HG02973 (cell line): ENCODE measurements around the gene PAFAH1B1.
"Not testable (repeated sequence)": the region's sequence is repeated elsewhere in the genome, so short reads cannot be mapped to it uniquely, and the experiment has no call there.

ENCODE experiments used
- ATAC-seq: cut with Tn5 transposase; IDR thresholded peaks from one replicate; pipeline ENCODE4 v1.9.1; 2021; ENCODE audit warnings: moderate library complexity; ENCODE audit not compliant: unreplicated experiment

PAFAH1B1 gene

DNA sequence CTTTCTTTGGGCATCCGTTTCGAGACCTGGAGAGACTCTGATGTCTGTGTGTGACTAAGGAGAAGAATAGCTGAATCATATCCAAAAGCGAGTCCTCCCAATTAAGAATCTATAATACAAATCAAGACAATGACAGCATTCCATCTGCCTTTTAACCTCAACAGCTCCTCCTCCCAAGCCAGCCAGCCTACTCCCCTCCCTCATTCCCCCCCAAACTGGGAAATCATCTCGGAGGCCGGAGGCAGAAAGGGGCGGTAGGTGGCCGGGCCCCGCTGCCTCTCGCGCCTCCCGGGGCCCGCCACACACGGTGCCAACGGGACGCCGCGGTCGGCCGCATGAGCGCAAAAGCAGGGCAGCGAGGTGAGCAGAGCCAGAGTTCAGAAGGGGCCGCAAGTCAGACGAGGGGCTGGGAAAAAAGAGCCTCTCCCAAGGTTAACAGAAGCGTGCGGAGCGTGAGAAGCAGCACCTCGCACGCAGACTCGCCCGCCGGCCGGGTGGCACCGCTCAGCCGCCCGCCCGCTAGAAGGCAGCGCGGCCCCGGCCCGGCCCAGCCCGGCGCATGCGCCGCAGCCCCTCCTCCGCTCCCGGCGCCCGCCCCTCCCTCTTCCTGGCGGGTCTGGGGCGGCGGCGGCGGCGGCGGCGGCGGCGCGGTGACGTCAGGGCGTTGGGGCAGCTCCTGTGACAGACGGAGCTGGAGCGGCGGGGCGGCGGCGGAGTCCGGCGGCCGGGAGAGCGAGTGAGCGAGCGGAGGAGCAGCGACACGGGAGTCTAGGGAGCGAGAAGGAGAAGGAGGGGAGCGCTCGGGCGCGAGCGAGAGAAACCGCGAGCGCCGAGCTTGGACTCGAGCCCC is at the start of gene PAFAH1B1:
Gene PAFAH1B1 (plus strand): TSS at position 684 of the 850 bp plus-strand sequence. CDS start 44,635 bp downstream, outside the sequence.
- peak; percentile 62 for ATAC-seq

DNA sequence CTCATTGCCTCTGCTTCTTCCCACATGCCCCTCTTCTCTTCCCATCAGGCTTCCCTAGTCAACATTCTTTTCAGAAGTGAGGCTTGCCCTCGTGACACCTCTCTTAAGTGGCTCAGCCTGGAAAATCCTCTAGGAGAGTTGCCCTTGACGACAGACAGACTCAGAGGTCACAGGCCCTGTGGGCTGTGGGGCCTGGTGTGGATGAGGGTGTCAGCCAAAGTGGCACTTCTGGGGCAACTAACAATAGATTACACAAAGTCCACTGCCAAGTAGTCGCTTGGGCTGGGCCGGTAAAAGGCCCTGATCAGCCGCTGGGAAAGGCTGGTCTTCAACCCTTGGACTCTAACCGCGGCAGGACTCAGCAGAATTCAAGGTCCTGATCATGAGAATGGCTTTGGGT is 48.1 kb upstream of the PAFAH1B1 start:
- ATAC-seq, result no peak

DNA sequence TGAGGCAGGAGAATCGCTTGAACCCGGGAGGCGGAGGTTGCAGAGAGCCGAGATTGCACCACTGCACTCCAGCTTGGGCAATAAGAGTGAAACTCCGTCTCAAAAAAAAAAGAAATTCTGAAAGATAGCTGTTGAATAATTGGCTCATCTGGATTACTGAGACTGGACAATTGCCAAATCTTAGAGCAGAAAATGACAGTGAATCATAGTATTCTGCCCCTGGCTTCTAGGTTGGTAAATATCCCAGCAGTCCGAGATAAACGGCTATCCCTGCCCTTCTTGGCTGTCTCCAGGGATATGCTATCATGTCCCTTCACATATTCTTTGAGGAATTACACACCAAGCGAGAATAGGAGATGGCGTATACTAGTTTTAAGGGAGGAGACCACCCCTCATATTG is 46.3 kb upstream of the PAFAH1B1 start:
- no peak for ATAC-seq

DNA sequence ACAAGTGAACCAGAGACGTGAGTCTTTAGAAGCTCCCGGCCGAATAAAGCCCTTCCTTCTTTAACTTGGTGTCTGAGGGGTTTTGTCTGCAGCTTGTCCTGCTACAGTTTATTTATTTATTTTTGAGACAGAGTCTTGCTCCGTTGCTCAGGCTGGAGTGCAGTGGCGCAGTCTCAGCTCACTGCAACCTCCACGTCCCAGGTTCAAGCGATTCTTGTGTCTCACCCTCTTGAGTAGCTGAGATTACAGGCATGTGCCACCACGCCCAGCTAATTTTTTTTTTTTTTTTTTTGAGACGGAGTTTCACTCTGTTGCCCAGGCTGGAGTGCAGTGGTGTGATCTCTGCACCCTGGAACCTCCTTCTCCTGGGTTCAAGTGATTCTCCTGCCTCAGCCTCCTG is 45.4 kb upstream of the PAFAH1B1 start:
- not testable (repeated sequence) for ATAC-seq

DNA sequence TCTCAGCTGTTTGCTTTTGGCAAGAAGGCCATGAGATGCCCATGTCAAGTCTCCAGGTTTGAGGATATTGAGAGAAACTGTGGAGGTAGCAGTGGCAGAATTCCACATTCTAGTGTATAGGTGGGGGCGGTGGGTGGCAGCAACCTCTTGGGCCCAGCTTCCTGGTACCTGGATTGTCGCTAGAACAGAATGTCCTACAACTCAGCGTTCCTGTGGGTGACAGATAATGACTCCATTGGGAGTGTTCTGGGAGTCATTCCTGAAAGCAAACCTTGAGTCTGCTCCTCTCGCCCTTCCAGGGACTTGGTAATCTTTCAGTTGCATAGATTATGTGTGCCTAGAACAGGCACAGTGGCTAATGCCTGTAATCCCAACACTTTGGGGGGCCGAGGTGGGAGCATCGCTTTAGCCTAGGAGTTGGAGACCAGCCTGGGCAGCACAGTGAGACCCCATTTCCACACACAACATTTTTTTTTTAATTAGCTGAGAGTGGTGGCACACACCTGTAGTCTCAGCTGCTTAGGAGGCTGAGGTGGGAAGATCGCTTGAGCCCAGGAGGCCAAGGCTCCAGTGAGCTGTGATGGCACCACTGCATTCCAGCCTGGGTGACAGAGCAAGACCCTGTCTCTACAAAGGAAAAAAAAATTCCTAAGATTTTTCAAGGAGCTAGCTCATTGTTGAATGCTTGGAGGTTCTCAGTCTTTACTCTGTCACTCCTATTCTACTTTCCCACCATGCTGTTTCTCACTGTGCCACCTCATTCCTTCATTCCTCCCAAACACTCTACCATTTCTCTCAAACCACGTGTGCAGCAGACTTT is 43.9 kb upstream of the PAFAH1B1 start:
- no peak for ATAC-seq

DNA sequence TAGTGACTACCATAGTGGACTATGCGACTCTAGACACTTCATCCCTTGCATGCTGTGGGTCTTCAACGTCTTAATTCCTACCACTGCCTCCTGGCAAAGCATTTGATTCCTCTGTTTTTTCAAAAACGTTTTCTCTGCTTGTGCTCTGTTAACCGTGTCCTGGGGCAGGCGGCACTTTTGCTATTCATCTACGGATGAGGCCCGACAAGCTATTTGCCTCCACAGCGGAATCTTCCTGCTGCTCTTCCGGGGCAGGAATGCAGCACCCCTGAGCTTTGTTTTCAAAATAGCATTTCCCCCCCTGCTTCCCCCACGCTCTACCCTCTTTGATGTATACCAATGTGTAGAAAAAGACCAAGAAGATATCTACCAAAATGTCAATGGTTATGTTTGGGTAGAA is 42.0 kb upstream of the PAFAH1B1 start:
- no peak for ATAC-seq

DNA sequence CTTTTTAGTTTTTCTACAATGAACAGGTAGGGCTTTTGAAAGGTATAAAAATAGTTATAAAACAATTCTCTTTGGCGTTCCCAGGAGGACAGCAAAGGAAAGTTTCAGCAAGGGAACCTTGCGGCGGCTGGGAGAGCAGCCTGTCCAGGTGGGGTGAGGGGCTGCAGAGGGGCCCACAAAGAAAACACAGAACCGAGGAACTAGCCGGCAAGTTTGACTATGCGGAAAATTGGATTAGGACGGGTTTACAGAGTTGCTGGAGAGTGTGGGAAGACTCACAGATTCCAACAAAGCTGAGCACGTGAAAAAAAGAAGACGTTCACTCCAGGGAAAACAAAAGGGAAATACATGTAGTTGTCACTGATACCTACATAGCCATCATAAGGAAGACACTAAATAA is 41.5 kb upstream of the PAFAH1B1 start:
- ATAC-seq, result no peak

DNA sequence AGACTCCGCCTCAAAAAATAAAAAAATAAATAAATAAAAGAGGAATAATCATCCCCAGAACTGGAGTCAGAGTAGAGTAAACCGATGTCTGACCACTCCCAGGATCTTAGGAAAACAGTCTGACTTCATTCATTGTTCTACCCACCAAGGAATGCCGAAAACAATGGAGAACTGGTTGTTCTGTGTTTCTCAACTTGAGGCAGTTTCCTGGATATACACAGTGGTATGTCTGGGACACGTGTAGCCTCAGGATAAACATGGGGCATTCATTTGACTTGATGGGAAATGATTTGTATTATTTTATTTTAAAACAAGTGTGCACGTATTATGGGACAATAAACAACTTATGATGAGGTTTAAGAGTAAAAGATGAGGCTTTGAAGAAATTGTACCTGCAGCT is 32.8 kb upstream of the PAFAH1B1 start:
- ATAC-seq, result no peak

DNA sequence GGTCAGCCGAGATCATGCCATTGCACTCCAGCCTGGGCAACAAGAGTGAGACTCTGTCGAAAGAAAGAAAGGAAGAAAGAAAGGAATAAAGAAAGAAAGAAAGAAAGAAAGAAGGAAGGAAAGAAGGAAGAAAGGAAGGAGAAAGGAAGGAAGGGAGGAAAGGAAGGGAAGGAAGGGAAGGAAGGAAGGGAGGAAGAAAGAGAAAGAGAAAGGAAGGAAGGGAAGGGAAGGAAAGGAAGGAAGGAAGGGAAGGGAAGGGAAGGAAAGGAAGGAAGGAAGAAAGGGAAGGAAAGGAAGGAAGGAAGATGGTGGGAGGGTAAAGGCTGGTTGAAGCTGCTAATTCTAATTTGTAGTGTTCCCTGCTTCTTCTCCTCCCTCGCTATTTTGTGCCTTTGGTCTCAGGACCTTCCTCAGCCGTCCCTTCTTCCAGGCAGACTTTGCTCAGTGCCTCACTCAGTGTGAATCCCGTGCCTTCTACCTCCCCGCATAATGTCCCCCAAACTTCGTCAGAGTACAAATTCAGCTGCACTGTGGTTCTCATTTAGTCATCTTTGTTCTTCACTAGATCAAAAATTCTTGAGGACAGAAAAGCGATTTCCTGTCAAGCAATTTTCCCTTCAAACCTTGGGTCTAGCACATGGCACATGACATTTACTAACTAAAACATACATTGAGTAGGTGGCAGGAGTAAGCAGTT is 31.1 kb upstream of the PAFAH1B1 start:
- no peak for ATAC-seq

DNA sequence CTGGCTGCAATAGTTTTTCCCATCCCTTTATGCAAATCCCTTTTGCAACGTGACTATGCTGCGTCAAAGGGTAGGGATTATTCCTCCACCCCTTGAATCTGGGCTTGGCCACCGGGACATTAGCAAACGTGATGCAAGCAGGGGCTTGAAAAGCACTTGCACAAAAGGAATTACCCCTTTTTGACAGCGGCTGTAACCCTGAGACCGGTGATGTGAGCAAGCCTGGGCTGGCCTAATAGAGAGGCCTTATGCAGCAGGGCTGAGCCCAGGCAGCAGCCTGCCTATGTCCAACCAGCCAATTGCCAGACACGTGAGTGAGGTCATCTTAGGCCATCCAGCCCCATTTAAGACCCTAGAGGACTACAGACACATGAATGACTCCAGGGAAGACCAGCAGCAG is 30.4 kb upstream of the PAFAH1B1 start:
- ATAC-seq, result no peak

DNA sequence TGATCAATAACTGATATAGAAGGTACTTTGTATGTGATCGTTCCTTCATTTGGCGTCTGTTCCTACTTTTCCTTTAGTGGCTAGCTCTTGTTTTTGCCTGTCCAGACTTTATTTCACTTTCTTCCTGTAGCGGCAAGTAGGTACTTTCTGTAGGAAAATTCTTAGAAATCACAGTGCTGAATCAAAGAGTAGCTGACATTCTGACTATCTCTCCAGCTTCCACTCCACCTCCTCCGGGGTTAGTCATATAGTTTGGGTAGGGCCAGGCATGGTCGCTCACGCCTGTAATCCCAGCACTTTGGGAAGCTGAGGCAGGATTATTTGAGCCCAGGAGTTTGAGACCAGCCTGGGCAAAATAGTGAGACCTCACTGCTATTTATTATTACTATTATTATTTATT is 29.9 kb upstream of the PAFAH1B1 start:
- ATAC-seq, result no peak

DNA sequence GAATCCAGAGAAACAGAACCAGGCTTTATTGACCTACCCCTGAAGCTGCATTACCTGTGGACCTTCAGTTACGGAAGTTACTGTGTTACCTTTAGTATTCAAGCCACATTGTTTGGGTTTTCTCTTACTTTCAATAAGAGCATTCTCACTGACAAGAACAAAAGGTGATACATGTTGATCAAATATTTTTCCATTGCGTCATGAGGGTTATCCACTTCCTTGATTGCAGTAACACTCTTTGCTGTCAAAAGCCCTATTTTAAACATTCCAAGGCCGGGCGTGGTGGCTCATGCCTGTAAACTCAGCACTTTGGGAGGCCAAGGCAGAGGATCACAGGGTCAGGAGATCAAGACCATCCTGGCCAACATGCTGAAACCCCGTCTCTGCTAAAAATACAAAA is 28.6 kb upstream of the PAFAH1B1 start:
- no peak for ATAC-seq

DNA sequence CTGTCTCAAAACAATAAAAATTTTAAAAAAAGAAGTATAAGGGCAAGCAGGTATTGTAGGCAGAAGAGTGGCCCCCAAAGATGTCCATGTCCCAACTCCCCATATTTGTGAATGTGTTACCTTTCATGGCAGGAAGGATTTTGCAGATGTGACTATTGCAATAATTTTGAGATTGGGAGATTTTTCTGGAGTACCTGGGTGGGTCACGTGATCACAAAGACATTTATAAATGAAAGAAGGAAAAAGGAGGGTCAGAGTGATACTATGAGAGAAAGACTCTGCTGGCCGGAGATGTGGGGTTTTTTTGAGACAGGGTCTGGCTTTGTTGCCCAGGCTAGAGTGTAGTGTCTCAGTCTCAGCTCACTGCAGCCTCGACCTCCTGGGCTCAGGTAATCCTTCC is 27.4 kb upstream of the PAFAH1B1 start:
- no peak for ATAC-seq

DNA sequence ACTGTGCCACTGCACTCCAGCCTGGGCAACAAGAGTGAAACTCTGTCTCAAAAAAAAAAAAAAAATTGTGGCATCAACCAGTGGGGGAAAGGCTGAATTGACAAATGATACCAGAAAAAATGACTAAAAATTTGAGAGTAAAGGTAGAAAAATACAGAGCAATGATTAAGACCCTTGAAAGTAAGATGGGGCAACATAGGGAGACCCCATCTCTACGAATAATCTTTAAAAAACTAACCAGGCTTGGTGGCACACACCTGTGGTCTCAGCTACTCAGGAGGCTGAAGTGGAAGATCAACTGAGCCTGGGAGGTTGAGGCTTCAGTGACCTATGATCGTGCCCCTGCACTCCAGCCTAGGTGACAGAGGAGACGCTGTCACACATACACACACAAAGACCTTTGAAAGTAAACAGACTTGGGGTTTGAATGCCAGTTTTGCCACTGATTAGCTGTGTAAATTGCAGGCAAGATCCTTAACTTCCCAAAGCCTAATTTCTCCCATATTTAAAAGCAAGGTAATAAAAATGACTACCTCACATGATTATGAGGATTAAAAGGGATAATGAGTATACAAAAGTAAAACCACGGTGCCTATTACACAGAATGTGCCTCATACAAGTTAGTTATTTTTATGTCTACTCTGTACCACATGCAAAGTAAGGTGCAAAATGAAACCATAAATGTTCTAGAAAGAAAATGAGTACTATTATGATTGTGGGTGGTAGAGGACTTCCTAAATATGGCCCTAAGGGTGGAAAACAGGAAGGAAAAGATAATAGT is 21.7 kb upstream of the PAFAH1B1 start:
- peak; percentile 89 for ATAC-seq

DNA sequence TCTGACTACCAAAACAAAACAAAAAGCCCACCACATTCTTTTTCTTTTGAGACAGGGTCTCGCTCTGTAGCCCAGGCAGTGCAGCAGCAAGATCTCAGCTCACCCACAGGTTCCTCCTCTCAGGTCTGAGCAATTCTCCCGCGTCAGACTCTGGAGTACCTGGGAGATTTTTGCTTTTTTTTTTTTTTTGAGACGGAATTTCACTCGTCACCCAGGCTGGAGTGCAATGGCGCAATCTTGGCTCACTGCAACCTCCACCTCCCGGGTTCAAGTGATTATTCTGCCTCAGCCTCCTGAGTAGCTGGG is 21.2 kb upstream of the PAFAH1B1 start:
- ATAC-seq, result not testable (repeated sequence)

DNA sequence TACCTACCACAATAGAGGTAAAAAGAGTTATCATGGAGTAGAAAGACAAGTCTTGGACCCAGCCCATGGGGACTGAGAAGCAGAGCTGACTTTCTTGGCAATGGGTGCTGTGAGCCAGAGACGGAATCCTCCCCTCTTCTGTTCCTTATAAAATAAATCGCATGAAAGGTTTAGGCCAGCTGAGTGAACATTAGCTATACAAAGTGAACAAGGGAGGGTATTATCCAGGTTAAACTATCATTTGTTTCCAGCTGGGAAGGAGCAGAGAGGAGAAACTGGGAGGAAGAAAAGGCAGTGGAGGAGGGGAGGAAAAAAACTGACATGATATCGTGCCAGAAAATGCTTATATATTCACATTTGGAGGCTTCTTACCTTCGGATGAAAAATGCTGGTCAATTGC is 13.3 kb upstream of the PAFAH1B1 start:
- ATAC-seq, result no peak

DNA sequence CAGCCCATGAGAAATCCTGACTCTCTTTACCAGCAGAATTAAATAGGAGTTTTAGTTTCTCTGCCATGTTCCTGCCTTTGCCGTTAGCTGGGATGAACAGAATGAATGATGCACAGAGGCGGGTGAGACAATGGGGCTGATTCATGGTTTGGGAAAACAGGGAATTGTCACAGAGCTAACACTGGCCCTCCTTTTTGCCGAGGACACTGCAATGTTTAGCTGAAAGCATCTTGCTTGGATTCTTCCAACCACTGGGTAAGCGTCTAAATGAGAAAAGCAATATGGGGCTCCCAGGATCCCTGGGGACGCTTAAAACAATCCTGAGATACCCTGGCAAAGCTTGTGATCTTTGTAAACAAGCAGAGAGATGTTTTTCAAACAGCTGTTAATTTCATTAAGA is 12.8 kb upstream of the PAFAH1B1 start:
- ATAC-seq, result no peak

DNA sequence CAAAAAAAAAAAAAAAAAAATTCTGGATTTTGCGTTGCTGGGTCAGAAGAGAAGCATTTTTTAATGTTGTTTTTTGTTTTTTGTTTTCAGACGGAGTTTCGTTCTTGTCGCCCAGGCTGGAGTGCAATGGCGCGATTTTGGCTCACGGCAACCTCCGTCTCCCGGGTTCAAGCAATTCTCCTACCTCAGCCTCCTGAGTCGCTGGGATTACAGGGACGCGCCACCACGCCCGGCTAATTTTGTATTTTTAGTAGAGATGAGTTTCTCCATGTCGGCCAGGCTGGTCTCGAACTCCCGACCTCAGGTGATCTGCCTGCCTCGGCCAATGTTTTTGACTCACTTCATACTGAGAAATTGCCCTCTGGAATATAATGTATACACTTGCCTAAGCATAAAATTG is 11.0 kb upstream of the PAFAH1B1 start:
- no peak for ATAC-seq

DNA sequence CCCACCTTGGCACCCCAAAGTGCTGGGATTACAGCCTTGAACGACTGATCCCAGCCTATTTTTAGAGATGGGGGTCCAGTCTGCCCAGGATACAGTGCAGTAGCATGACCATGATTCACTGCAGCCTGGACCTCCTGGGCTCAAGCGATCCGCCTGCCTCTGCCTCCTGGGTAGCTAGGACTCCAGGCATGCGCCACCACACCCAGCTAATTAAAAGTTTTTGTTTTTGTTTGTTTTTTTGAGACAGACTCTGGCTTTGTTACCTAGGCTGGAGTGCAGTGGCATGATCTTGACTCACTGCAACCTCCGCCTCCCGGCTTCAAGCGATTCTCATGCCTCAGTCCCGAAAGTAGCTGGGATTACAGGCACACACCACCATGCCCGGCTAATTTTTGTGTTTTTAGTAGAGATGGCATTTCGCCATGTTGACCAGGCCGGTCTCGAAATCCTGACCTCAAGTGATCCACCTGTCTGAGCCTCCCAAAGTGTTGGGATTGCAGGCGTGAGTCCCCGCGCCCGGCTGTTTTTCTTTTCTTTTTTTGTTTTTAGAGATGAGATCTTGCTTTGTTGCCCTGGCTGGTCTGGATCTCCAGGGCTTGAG is 2.3 kb upstream of the PAFAH1B1 start:
- no peak for ATAC-seq
